Muscle of arm (tissue), 12 donors: Measurements from ENCODE around the gene VAV3. TPM values are rescaled to one million over a fixed set of nuclear protein-coding genes. Genes with fewer than 3 reads are reported as not detected.

Source experiments
- DNase-seq: peaks from one replicate; pipeline ENCODE4 v3.0.0-alpha.2; 2013
- polyA plus RNA-seq, 12 donors: library from polyadenylated mRNA; unstranded; fragments of 120-200 nt; gene quantifications; one replicate each; pipeline ENCODE4 v1.2.1, GENCODE V29; 2013; ENCODE audit not compliant: insufficient read length in 12 of 12

Gene VAV3
- polyA plus RNA-seq, 12 donors = 4.6 to 15.2 (median 5.8) TPM; not detected in 1

- DNase-seq = no peak
Measured at GRCh38 chr1:107590087-107590486, 374.9 kb downstream of the VAV3 start.

DNA sequence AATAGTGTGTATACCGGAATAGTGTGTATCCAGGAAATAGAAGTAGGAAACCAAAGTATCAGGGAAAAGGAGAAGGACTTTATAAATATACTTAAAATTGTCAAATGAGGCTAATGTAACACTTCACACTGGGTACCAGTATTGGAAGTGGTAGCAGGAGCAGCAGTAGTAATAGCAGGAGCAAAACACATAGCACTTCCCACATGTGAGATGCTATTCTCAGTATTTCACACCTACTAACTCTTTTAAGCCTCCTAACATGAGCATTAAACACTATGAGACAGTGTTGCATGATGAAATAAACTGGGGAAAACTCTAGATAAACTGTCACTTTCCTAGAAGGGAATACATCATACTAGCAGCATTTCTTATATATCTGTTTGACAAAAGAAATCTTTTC lies 376.7 kb downstream of the VAV3 start:
- no peak for DNase-seq

GRCh38 chr1:107575226-107575625 lies 389.8 kb downstream of the VAV3 start:
- DNase-seq = no peak

DNA sequence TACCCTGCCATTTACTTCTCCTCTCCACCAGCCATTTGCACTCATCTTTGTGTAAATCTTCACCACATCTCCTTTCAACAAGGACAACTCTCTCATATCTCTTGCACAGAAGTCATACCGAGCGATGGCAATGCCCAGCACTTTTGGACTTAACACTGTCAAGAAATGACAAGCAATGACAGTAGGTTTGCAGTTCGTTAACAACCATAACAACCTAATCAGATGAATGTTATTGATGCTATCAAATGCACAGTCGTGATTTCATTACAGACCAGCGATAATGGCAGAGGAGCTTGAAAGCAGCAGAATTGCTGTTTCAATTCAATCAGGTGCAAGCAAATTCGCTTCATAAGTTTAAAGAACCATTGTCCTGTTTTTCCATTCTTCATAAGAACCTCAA lies 390.9 kb downstream of the VAV3 start:
- no peak for DNase-seq

DNA sequence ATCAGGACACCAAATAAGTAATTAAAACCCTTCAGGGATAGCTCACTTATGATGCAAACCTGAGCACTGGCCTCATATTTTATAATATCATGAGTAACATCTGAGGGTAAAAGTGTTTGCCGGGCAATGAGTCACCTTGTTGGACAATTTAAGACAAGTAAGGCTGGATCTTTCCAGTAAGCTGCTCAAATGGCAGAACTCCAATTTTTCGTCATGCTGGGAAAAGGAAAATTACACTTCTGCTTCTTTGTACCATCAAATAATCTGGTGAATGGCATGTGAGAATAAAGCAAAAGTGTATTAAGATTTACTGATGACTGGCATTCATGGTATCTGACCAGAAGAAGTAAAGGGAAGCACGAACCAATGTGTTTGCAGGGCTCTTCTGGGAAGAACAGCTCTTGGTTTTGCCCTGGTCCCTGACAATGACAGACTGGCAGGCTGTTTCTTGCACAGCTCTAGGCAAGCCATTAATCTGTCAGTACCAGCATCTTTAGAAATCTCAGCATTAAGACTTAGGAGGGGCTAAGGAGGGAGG lies 392.2 kb downstream of the VAV3 start:
- DNase-seq = peak; percentile 12

DNA sequence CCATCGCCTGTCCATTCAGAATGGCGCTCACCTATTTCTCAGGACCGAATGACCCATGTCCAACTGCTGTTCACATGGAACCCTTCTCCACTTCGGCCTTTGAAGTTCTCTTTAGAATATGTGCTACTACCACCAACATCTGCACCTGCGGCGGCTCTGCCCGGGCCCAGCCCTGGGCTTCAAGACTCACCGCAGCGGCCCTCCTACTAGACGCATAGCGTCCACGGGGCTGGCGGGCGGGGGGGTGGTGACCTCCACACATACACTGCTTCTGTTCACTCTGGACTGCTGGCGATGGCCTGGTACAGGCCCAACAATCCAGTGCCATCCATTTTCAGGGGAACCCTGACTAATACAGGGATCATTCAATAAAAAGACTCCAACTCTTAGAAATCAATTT lies 394.2 kb downstream of the VAV3 start:
- DNase-seq = no peak

DNA sequence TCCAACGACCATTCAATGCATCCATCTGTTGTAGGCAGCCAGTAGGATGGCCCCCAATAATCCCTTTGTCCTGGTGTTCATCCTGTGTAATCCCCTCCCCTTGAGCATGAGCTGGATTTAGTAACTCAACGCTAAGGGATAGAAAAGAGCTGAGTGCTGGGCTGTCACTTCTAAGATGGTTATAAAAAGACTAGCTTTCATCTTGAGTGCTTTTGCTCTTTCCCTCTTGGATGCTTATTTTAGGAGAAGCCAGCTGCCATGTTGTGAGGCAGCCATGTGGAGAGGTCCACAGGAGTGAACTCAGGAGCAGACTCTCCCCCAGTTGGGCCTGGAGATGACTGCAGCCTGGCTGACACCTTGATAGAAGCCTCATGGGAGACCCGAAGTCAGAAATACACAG lies 401.5 kb downstream of the VAV3 start:
- no peak for DNase-seq

DNA sequence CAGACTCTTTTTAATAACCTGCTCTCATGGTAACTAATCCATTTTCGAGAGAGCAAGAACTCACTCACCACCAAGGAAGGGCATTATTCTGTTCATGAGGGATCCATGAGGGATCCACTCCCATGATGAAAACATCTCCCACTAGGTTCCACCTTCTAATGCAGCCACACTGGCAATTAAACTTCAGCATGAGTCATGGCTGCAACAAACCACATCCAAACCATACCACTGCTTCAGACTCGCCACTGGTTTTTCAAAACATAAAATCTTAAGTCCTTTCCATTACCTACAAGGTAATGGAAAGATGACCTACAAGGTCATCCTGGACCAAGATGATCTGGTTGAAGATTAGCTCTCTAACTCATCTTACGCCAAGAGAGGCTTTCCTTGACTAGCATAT lies 405.1 kb downstream of the VAV3 start:
- no peak for DNase-seq

GRCh38 chr1:107557095-107557494 lies 407.9 kb downstream of the VAV3 start:
- DNase-seq = no peak

GRCh38 chr1:107555578-107555977 lies 409.4 kb downstream of the VAV3 start:
- DNase-seq = no peak

DNA sequence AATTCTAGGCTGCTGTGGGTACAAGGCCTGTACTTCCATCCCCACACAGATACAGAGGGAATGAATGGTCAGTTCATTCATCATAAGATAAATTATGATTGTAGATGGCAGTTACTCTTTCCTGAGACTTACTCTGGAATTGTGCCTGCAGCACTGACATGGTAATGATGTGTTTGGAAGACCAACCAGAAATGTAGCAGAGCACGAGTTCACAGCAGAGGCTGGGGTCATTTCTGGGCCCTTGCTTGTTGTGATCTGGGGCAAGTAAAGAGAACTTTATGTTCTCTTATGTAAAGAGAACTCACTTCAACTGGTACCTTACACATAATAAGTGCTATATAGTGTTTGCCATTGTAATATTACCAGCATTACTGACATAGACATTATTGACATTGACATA lies 412.2 kb downstream of the VAV3 start:
- DNase-seq = no peak

DNA sequence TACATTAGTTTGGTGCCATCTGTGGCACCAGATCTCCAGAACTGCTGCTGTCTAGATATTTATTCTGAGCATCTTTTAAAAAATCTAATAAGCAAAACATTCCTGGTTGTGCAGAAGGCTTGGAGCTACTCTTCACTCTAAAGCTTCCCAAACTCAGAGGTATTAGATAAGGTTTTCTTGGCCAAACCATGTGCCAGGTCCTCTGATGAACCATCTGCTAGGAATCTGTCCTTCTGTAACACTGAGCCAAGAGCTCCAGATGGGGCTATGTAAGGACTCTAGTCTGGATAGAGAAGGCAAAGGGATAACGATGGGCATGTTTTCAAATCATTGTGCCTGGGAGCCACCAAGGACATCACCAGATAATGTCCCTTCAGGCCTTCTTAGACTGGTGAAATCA lies 413.5 kb downstream of the VAV3 start:
- DNase-seq = no peak

- DNase-seq = no peak
Measured at GRCh38 chr1:107550358-107550757, 414.6 kb downstream of the VAV3 start.

GRCh38 chr1:107549152-107549810 lies 415.7 kb downstream of the VAV3 start:
- DNase-seq = no peak

GRCh38 chr1:107548276-107548675 lies 416.7 kb downstream of the VAV3 start:
- no peak for DNase-seq

GRCh38 chr1:107547363-107548155 lies 417.4 kb downstream of the VAV3 start:
- DNase-seq = no peak

GRCh38 chr1:107546576-107546975 lies 418.4 kb downstream of the VAV3 start:
- DNase-seq = no peak

DNA sequence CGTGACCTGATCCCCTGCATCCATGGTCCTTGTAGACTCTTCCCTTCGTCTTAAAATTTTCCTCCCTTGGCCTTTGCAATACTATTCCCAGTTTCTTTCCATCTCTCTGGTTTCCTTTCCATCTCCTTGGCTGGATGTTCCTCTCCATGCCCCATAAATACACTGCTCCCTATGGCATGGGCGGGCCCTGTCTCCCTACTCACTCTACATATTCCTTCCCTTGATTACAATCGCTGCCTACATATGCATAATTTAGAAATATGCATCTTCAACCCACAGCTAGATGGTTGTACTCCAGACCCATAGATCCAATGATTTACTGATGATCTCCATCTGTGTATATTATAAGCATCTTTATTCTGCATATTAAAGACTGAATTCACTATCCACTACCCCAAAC lies 419.1 kb downstream of the VAV3 start:
- no peak for DNase-seq

DNA sequence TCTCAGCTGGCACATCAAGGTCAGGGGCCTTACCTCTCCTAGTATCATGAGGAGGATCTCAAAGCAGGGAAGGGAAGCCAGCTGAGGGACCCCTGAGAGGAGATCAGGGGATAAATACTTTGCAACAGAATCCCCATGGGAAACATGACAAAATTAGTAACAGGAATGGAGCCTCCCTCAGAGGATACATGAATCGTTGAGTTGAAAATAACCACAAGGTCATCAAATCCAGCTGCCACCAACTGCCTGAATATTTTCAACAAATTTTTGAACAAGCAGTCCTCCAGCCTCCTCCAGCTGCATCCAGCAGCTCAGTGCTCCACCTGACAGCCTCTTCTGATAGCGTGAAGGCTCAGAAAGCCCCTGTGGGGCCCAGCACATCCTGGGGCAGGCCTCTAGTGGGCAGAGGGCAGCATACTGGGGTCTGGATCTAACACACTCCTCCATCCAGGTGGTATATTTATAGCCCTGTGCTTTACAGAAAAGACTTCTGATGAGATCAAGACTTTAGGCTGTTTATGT lies 419.9 kb downstream of the VAV3 start:
- no peak for DNase-seq

DNA sequence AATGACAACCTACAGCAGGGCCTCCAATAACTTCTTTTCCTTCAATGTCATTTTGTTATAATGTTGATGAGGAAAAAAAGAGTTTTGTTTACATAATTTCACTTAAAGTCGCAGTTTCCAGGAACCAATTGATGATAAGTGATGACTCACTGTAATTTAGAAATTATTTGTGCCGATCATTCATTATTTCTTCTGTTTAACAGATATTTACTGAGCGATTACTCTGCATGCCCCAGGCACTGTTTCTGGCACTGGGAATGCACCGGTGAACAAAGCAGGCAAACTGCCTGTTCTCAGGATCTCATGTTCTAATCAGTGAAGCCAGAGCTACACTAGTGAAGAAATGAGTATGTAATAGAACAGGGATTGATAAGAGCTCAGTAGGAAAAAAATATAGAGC lies 420.7 kb downstream of the VAV3 start:
- no peak for DNase-seq

- DNase-seq = no peak
Measured at GRCh38 chr1:107541412-107541811, 423.6 kb downstream of the VAV3 start.

GRCh38 chr1:107538502-107538901 lies 426.5 kb downstream of the VAV3 start:
- DNase-seq = no peak

GRCh38 chr1:107536266-107536665 lies 428.7 kb downstream of the VAV3 start:
- no peak for DNase-seq
